Measurements from ENCODE around the gene MYL11. TPM values are rescaled to one million over a fixed set of nuclear protein-coding genes. Genes with fewer than 3 reads are reported as not detected.

The MYL11 gene
- total RNA-seq, 1 experiment from 2014 or later = 1.4 TPM

- H3K4me2 ChIP-seq = peak overlapping the region; percentile 98
- no TSS peak for BruUV-seq (replicated peaks)
- H3K4me3 ChIP-seq = peak overlapping the region; percentile 80; the same call in 1 of the 2 replicates
- H4K20me1 ChIP-seq (ENCODE audit: insufficient read depth) = no peaks in the 10 kb centered on the region
- H3K9me2 ChIP-seq (ENCODE audit: insufficient read depth) = no peaks in the 10 kb centered on the region
- CTCF ChIA-PET = interaction anchor here (0.7 kb wide), 1 partner anchor 210 kb away, joined by 3 read pairs; no protein-coding TSS in a partner anchor
- no peaks in the 10 kb centered on the region for H3K27me3 ChIP-seq (ENCODE audit: insufficient read depth, low read depth)
- H3K9me3 ChIP-seq (ENCODE audit: insufficient read depth, low read depth) = no peaks in the 10 kb centered on the region
- intact Hi-C loops (cut with micrococcal nuclease; ENCODE audit: unreplicated experiment) = loop anchor here (5.0 kb wide), 2 partner anchors 151 to 284 kb away; partner anchors contain the start of genes TBX6 and ZNF768
- no peak for TF ChIP-seq EZH2 (IDR thresholded peaks at IDR 0.05; ENCODE audit: low read depth)
- TF ChIP-seq, protein P1, sequence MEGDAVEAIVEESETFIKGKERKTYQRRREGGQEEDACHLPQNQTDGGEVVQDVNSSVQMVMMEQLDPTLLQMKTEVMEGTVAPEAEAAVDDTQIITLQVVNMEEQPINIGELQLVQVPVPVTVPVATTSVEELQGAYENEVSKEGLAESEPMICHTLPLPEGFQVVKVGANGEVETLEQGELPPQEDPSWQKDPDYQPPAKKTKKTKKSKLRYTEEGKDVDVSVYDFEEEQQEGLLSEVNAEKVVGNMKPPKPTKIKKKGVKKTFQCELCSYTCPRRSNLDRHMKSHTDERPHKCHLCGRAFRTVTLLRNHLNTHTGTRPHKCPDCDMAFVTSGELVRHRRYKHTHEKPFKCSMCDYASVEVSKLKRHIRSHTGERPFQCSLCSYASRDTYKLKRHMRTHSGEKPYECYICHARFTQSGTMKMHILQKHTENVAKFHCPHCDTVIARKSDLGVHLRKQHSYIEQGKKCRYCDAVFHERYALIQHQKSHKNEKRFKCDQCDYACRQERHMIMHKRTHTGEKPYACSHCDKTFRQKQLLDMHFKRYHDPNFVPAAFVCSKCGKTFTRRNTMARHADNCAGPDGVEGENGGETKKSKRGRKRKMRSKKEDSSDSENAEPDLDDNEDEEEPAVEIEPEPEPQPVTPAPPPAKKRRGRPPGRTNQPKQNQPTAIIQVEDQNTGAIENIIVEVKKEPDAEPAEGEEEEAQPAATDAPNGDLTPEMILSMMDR (conservative IDR thresholded peaks at IDR 0.05) = no peak
- POLR2A ChIA-PET (ENCODE audit: unreplicated experiment) = interaction anchor here (0.6 kb wide), 3 partner anchors 41 to 283 kb away, joined by 3 to 4 read pairs (median 4); no protein-coding TSS in a partner anchor
- no peak for DNase-seq
- H3K79me2 ChIP-seq (ENCODE audit: low read depth) = peaks cover 13% of the 10 kb centered on the region; the same call in 1 of the 2 replicates
- H3F3A ChIP-seq (ENCODE audit: insufficient read depth, low read depth) = peaks cover 31% of the 10 kb centered on the region
- H3K27ac ChIP-seq = peak overlapping the region; percentile 92
- no peak overlapping the region for H2AFZ ChIP-seq
- H3K36me3 ChIP-seq (ENCODE audit: low read depth) = no peaks in the 10 kb centered on the region
- peaks cover 23% of the 10 kb centered on the region for H3K4me1 ChIP-seq (replicated peaks; ENCODE audit: insufficient read depth)
Observed at GRCh38 chr16:30376461-30376902, 1.9 kb downstream of the MYL11 start.

DNA sequence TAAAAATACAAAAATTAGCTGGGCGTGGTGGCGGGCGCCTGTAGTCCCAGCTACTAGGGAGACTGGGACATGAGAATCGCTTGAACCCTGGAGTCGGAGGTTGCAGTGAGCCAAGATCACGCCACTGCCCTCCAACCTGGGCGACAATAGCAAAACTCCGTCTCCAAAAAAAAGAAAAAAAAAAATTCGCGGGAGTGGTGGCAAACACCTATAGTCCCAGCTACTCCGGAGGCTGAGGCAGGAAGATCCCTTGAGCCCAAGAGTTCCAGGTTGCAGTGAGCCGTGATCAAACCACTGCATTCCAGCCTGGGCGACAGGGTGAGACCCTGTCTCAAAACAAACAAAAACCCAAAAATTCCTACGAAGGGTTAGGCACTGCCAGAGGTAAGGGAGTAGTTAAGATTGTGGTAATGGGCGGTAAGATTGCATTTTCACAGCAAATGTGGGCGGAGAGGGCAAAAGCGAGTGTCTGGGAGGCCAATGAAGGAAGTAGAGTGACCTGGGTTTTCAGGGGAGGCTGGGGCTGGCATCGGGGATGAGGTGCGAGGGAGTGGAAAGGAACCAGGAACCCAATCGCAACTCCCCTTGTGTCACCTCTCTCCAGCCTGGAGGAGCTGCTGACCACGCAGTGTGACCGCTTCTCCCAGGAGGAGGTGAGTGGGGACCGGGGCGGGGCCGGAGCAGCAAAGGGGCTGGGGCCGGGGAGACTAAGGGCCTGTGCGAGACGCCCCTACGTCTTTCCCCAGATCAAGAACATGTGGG lies 2.6 kb downstream of the MYL11 start:
- Histone ChIP-seq H3F3A (ENCODE audit: insufficient read depth, low read depth) (peaks cover 31% of the 10 kb centered on the region), H3K9me3 (ENCODE audit: insufficient read depth, low read depth) (no peaks in the 10 kb centered on the region), H4K20me1 (ENCODE audit: insufficient read depth) (no peaks in the 10 kb centered on the region), H3K4me2 (peak overlapping the region; percentile 98), H3K27me3 (ENCODE audit: insufficient read depth, low read depth) (no peaks in the 10 kb centered on the region), H3K36me3 (ENCODE audit: low read depth) (no peaks in the 10 kb centered on the region), H3K4me1 (replicated peaks; ENCODE audit: insufficient read depth) (peaks cover 19% of the 10 kb centered on the region), H3K79me2 (ENCODE audit: low read depth) (peaks cover 13% of the 10 kb centered on the region; the same call in 1 of the 2 replicates), H3K27ac (peak overlapping the region; percentile 92), H3K9me2 (ENCODE audit: insufficient read depth) (no peaks in the 10 kb centered on the region), H2AFZ (peak overlapping the region; percentile 100), H3K4me3 (peak overlapping the region; percentile 80)
- no peak for DNase-seq
- CTCF ChIA-PET = interaction anchor here (0.7 kb wide), 1 partner anchor 209 kb away, joined by 3 read pairs; no protein-coding TSS in a partner anchor
- TSS peak; percentile 80 for BruUV-seq (replicated peaks)
- intact Hi-C loops (cut with micrococcal nuclease; ENCODE audit: unreplicated experiment) = loop anchor here (1.0 to 5.0 kb wide), 4 partner anchors 30 to 321 kb away; partner anchors contain the start of genes TBX6, ZNF768 and ZNF771
- TF ChIP-seq, protein P1 (conservative IDR thresholded peaks at IDR 0.05) = no peak
- no peak for TF ChIP-seq EZH2 (IDR thresholded peaks at IDR 0.05; ENCODE audit: low read depth)
- POLR2A ChIA-PET (ENCODE audit: unreplicated experiment) = interaction anchor here (0.6 to 0.7 kb wide), 6 partner anchors 12 to 489 kb away, joined by 3 to 19 read pairs (median 4); no protein-coding TSS in a partner anchor

GRCh38 chr16:30377812-30378235 lies 3.2 kb downstream of the MYL11 start:
- intact Hi-C loops (cut with micrococcal nuclease; ENCODE audit: unreplicated experiment) = loop anchor here (1.0 to 5.0 kb wide), 9 partner anchors 12 to 320 kb away; partner anchors contain the start of genes CD2BP2, FBRS, TBX6 and ZNF48
- no peak for TF ChIP-seq EZH2 (IDR thresholded peaks at IDR 0.05; ENCODE audit: low read depth)
- TF ChIP-seq, protein P1 (conservative IDR thresholded peaks at IDR 0.05) = no peak
- H3K27ac ChIP-seq = peak overlapping the region; percentile 92
- H3K4me2 ChIP-seq = peak overlapping the region; percentile 98
- H3F3A ChIP-seq (ENCODE audit: insufficient read depth, low read depth) = peaks cover 31% of the 10 kb centered on the region
- H3K4me1 ChIP-seq (replicated peaks; ENCODE audit: insufficient read depth) = peaks cover 19% of the 10 kb centered on the region
- H3K27me3 ChIP-seq (ENCODE audit: insufficient read depth, low read depth) = no peaks in the 10 kb centered on the region
- peak overlapping the region; percentile 100 for H2AFZ ChIP-seq
- peaks cover 13% of the 10 kb centered on the region; the same call in 1 of the 2 replicates for H3K79me2 ChIP-seq (ENCODE audit: low read depth)
- BruUV-seq (replicated peaks) = no TSS peak
- no peaks in the 10 kb centered on the region for H4K20me1 ChIP-seq (ENCODE audit: insufficient read depth)
- POLR2A ChIA-PET (ENCODE audit: unreplicated experiment) = interaction anchor here (0.6 to 0.8 kb wide), 3 partner anchors 17 to 489 kb away, joined by 4 to 19 read pairs (median 17); partner anchors contain the start of gene ZNF48
- CTCF ChIA-PET = no interaction called here
- no peaks in the 10 kb centered on the region for H3K9me2 ChIP-seq (ENCODE audit: insufficient read depth)
- H3K36me3 ChIP-seq (ENCODE audit: low read depth) = no peaks in the 10 kb centered on the region
- peak overlapping the region; percentile 80 for H3K4me3 ChIP-seq
- DNase-seq = peak; percentile 83 to 95
- H3K9me3 ChIP-seq (ENCODE audit: insufficient read depth, low read depth) = no peaks in the 10 kb centered on the region
